HG02571 (cell line): ENCODE data around the gene RFC2.
"Not testable (repeated sequence)": the region's sequence is repeated elsewhere in the genome, so short reads cannot be mapped to it uniquely, and the experiment has no call there.

Source experiments
- ATAC-seq: cut with Tn5 transposase; IDR thresholded peaks from one replicate; pipeline ENCODE4 v1.9.1; 2021; ENCODE audit warnings: mild to moderate bottlenecking, moderate library complexity; ENCODE audit not compliant: unreplicated experiment

Gene RFC2

GRCh38 chr7:74283858-74284447, 29.8 kb upstream of the RFC2 start:
- no peak for ATAC-seq

- no peak for ATAC-seq
These were observed 28.7 kb upstream of the RFC2 start for GRCh38 chr7:74282748-74283459.

GRCh38 chr7:74280985-74281384, 26.8 kb upstream of the RFC2 start:
- ATAC-seq: no peak

GRCh38 chr7:74277636-74278035, 23.4 kb upstream of the RFC2 start:
- no peak for ATAC-seq

GRCh38 chr7:74275401-74275881, 21.2 kb upstream of the RFC2 start:
- no peak for ATAC-seq

- peak; percentile 73 for ATAC-seq
These were observed 18.3 kb upstream of the RFC2 start for GRCh38 chr7:74272305-74273038.

- ATAC-seq: no peak
These were observed 17.5 kb upstream of the RFC2 start for GRCh38 chr7:74271742-74272141.

GRCh38 chr7:74269757-74270277, 15.6 kb upstream of the RFC2 start:
- no peak for ATAC-seq

GRCh38 chr7:74267756-74268565, 13.8 kb upstream of the RFC2 start:
- no peak for ATAC-seq

- no peak for ATAC-seq
These were observed 12.2 kb upstream of the RFC2 start for GRCh38 chr7:74266191-74266963.

- no peak for ATAC-seq
These were observed 9.4 kb upstream of the RFC2 start for GRCh38 chr7:74263399-74264120.

- no peak for ATAC-seq
These were observed 8.6 kb upstream of the RFC2 start for GRCh38 chr7:74262639-74263398.

GRCh38 chr7:74258639-74259038, 4.4 kb upstream of the RFC2 start:
- ATAC-seq: no peak

GRCh38 chr7:74256491-74257408, 2.6 kb upstream of the RFC2 start:
- no peak for ATAC-seq

- not testable (repeated sequence) for ATAC-seq
These were observed 1.3 kb upstream of the RFC2 start for GRCh38 chr7:74255461-74255860.

- no peak for ATAC-seq
These were observed 720 bp upstream of the RFC2 start for GRCh38 chr7:74254858-74255379.

- peak; percentile 8 for ATAC-seq
These were observed 417 bp downstream of the RFC2 start for GRCh38 chr7:74253835-74254128.

- ATAC-seq: no peak
These were observed 868 bp downstream of the RFC2 start for GRCh38 chr7:74253331-74253730.
